ENCODE results near the gene C7.

- no peak for TF ChIP-seq POLR2A (IDR thresholded peaks at IDR 0.05; ENCODE audit: insufficient read depth in 1 of 2, low read depth in 2 of 2, low read length in 2 of 2)
- TF ChIP-seq TAF1 (CRISPR knock-in tag; IDR thresholded peaks at IDR 0.05) = no peak
- no peak for TF ChIP-seq ATF7 (IDR thresholded peaks at IDR 0.05)
- no peak for TF ChIP-seq ATF7 (CRISPR knock-in tag; IDR thresholded peaks at IDR 0.05)
- no peak for TF ChIP-seq HCFC1 (IDR thresholded peaks at IDR 0.05; ENCODE audit: low read depth, low read length)
- no peak for TF ChIP-seq CTCF (CRISPR knock-in tag; IDR thresholded peaks at IDR 0.05)
- no peak for TF ChIP-seq IRF1 (CRISPR knock-in tag; IDR thresholded peaks at IDR 0.05; ENCODE audit: low read depth)
- no peak for TF ChIP-seq ZNF839 (CRISPR knock-in tag; IDR thresholded peaks at IDR 0.05; ENCODE audit: borderline replicate concordance)
- no peak for TF ChIP-seq ATF1 (CRISPR knock-in tag; IDR thresholded peaks at IDR 0.05)
- TF ChIP-seq SMC3 (IDR thresholded peaks at IDR 0.05; ENCODE audit: low read length) = no peak
- no peak for TF ChIP-seq ZNF749 (CRISPR knock-in tag; IDR thresholded peaks at IDR 0.05; ENCODE audit: borderline replicate concordance)
- no peak for TF ChIP-seq ZBTB4 (CRISPR knock-in tag; IDR thresholded peaks at IDR 0.05; ENCODE audit: borderline replicate concordance)
- TF ChIP-seq ELF1 (CRISPR knock-in tag; IDR thresholded peaks at IDR 0.05) = no peak
Measured at GRCh38 chr5:40983781-40984180, 74.5 kb downstream of the C7 start.
